D721Med (cell line): ENCODE measurements around the gene TBX15.

Experiments used
- DNase-seq: peaks from one replicate; pipeline ENCODE4 v3.0.0; 2011; ENCODE audit warnings: low spot score; ENCODE audit not compliant: insufficient read length
- FAIRE-seq: peaks from 2 replicates; lab custom pipeline; 2011; peaks lifted over from hg19 to GRCh38; lab: Jason Lieb, UNC
- CTCF ChIP-seq: IDR thresholded peaks from 2 replicates; pipeline ENCODE4 v1.5.1; 2012; ENCODE audit warnings: mild to moderate bottlenecking, control low read depth; ENCODE audit not compliant: insufficient read depth; ENCODE audit errors: missing control alignments

The TBX15 gene

GRCh38 chr1:118902711-118903191 is 85.4 kb downstream of the TBX15 start:
- TF ChIP-seq CTCF = no peak
- no peak for FAIRE-seq
- no peak for DNase-seq

GRCh38 chr1:118902299-118902698 is 85.8 kb downstream of the TBX15 start:
- DNase-seq = no peak
- no peak for FAIRE-seq
- no peak for TF ChIP-seq CTCF

- TF ChIP-seq CTCF = no peak
- FAIRE-seq = no peak
- DNase-seq = no peak
These were observed 87.3 kb downstream of the TBX15 start for GRCh38 chr1:118900643-118901440.

- no peak for DNase-seq
- TF ChIP-seq CTCF = no peak
- no peak for FAIRE-seq
These were observed 88.8 kb downstream of the TBX15 start for GRCh38 chr1:118899340-118899739.

- FAIRE-seq (no peak), DNase-seq (no peak)
- no peak for TF ChIP-seq CTCF
These were observed 89.4 kb downstream of the TBX15 start for GRCh38 chr1:118898712-118899111.

- no peak for TF ChIP-seq CTCF
- no peak for FAIRE-seq
- no peak for DNase-seq
These were observed 91.7 kb downstream of the TBX15 start for GRCh38 chr1:118896416-118896815.

GRCh38 chr1:118894836-118895235 is 93.3 kb downstream of the TBX15 start:
- no peak for TF ChIP-seq CTCF
- no peak for DNase-seq
- FAIRE-seq = no peak
